ENCODE data around the gene RNF166. TPM values are rescaled to one million over a fixed set of nuclear protein-coding genes. Genes with fewer than 3 reads are reported as not detected.

Gene RNF166
- total RNA-seq, 4 donors from 2014 or later = 23.3 to 33.5 (median 27.5) TPM

DNA sequence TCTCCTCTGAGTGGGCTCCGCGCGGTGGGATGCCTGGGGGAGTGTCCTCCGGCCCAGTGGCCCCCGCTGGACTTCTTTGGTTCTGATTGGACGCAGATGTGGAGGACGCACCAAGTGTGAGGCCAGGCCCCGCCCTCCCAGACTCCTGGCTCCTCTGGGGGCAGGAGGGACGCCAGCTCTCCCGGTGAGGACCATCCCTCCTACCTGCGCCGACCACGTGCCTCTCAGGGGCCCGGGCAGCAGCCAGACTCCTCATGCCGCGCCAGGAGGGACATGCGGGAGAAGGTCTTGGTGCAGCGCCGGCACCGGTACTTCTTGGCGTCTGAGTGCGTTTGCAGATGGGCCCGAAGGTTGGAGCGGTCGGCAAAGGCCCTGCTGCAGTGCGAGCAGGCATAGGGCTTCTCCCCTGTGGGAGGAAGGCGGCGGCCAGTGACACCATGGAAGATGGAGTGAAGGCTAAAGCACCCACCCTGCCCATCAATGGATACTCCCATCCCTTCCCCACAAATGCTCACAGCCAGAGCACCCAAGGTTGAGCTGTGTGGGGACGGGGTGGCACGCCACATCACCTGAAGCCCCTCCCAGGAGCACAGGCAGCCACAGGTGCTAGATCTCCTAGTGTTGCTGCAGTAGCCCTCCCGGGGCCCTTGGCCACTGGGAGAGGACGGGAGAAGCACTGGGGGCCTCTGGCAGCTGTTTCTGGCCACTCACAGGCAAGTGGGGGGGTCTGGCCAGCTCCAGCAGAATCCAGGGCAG lies 27.8 kb downstream of the RNF166 start:
- peaks cover 11 to 15% (median 13%) of the 10 kb centered on the region in 4 donors for H3K4me1 ChIP-seq
- H3K27ac ChIP-seq (replicated peaks in 1 of 4) = no peak overlapping the region
- H3K4me3 ChIP-seq = no peak overlapping the region
- no peak for TF ChIP-seq POLR2A (IDR thresholded peaks at IDR 0.05; ENCODE audit: low read depth)
- no peak for TF ChIP-seq POLR2AphosphoS5 (IDR thresholded peaks at IDR 0.05)
- TF ChIP-seq, protein P1, sequence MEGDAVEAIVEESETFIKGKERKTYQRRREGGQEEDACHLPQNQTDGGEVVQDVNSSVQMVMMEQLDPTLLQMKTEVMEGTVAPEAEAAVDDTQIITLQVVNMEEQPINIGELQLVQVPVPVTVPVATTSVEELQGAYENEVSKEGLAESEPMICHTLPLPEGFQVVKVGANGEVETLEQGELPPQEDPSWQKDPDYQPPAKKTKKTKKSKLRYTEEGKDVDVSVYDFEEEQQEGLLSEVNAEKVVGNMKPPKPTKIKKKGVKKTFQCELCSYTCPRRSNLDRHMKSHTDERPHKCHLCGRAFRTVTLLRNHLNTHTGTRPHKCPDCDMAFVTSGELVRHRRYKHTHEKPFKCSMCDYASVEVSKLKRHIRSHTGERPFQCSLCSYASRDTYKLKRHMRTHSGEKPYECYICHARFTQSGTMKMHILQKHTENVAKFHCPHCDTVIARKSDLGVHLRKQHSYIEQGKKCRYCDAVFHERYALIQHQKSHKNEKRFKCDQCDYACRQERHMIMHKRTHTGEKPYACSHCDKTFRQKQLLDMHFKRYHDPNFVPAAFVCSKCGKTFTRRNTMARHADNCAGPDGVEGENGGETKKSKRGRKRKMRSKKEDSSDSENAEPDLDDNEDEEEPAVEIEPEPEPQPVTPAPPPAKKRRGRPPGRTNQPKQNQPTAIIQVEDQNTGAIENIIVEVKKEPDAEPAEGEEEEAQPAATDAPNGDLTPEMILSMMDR (IDR thresholded peaks at IDR 0.05) = no peak
- TF ChIP-seq EP300 (IDR thresholded peaks at IDR 0.05) = no peak
- peaks cover 0 to 50% (median 23%) of the 10 kb centered on the region in 4 donors for H3K27me3 ChIP-seq
- DNase-seq (ENCODE audit: extremely low spot score) = no peak
- WGBS = 47% methylated on average over 10 of the region's 32 CpGs
- no peaks in the 10 kb centered on the region for H3K9me3 ChIP-seq
- intact Hi-C loops (cut with DNase I) = no loop called here
- H3K36me3 ChIP-seq = peaks cover 0 to 8% (median 3%) of the 10 kb centered on the region in 4 donors

DNA sequence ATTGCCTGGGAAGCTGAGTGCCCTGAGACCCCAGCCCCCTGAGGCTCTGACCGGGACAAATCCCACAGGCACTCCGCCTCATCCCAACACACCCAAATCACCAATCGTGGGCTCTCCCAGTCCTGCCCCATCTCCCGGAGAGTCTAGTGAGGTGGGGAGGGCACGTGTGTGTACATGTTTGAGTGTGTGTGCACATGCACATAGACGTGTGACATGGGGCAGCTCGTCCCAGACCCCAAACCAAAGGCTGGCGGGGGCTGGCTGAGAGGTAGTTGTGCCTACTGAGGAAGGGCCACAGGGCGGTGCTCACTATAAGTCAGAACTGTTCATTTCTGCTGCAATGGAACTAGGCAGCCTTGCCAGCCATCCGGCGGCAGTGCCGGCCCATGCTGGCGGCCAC lies 28.5 kb downstream of the RNF166 start:
- no peak overlapping the region for H3K4me3 ChIP-seq
- peaks cover 0 to 44% (median 23%) of the 10 kb centered on the region in 4 donors for H3K27me3 ChIP-seq
- TF ChIP-seq POLR2AphosphoS5 (IDR thresholded peaks at IDR 0.05) = no peak
- TF ChIP-seq POLR2A (IDR thresholded peaks at IDR 0.05; ENCODE audit: low read depth) = no peak
- TF ChIP-seq, protein P1 (IDR thresholded peaks at IDR 0.05) = no peak
- no peak for TF ChIP-seq EP300 (IDR thresholded peaks at IDR 0.05)
- intact Hi-C loops (cut with DNase I) = no loop called here
- no peaks in the 10 kb centered on the region for H3K9me3 ChIP-seq
- no peak for DNase-seq (ENCODE audit: extremely low spot score)
- H3K36me3 ChIP-seq = peaks cover 0 to 8% (median 3%) of the 10 kb centered on the region in 4 donors
- no peak overlapping the region for H3K27ac ChIP-seq (replicated peaks in 1 of 4)
- peaks cover 11 to 20% (median 13%) of the 10 kb centered on the region in 4 donors for H3K4me1 ChIP-seq
- 57% methylated on average over 9 of the region's 13 CpGs for WGBS

DNA sequence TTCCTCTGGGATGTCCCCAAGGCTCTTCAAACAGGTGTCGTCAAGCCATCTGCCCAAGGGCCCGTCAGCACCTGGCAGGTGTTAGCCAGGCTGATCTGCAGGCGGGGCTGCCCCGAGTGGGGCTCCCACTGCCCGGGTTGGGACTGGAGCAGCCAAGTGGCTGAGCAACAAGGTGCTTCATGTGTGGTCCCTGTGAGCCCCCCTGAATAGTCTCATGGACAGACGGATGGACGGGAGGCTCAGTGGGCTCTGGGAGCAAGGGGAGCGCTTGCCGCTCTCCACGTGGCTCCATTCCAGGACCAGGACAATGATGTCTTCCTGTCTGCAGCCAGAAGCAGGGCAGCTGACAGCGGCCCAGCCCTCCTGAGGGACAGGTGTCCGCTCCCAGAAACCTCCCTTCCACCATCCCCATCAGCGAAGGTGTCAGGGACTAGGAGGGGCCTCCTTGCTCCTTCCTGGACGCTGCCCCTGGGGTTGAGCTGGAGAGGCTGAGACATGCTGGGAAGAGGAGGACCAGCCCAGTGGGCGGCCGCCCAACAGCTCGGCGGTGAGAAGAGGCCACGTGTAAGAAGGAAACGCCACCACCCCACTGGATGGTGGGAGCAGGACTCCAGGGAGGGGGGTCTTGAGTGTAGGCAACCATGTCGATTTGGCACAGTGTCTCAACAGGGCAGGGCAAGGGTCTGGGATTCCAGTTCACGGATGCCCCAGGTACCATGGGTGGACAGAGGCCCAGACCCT lies 29.5 kb downstream of the RNF166 start:
- peaks cover 0 to 36% (median 19%) of the 10 kb centered on the region in 4 donors for H3K27me3 ChIP-seq
- intact Hi-C loops (cut with DNase I) = no loop called here
- peaks cover 6 to 26% (median 10%) of the 10 kb centered on the region in 4 donors for H3K4me1 ChIP-seq
- H3K36me3 ChIP-seq = peaks cover 0 to 8% (median 3%) of the 10 kb centered on the region in 4 donors
- H3K9me3 ChIP-seq = no peaks in the 10 kb centered on the region
- 81% methylated on average over 15 of the region's 22 CpGs for WGBS
- no peak for DNase-seq (ENCODE audit: extremely low spot score)
- H3K27ac ChIP-seq (replicated peaks in 1 of 4) = no peak overlapping the region
- no peak overlapping the region for H3K4me3 ChIP-seq
- TF ChIP-seq POLR2A (IDR thresholded peaks at IDR 0.05; ENCODE audit: low read depth) = no peak

DNA sequence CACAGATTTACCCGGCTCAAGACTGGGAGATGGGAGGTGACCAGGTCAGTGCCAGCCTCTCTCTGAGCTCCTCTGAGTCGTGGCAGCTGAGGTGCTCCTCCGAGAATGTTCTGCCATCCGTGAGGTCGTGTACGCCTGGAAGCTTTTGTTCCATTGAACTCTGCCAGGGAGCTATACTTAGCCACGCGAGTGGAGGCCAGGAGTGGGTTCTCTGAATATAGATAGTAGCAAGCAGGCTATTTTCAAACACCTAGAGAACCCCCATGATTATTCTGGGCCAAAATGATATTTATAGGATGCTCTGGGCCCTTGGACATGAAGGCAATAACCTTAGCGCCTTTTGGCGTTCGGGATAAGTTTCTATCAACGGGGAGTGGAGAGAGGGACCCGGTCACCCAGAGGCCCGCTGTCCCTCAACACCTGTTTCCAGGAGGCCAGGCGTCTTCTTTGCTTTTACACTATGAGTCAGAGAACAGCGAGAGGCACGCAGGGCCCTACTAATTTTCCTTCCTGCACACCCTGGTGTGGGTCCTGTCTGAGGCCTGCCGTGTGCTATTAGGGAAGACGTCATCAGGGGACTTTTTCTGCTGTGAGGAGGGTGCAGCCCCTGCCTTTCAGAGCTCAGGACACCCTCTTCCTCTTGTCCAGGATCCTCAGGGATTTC lies 32.4 kb downstream of the RNF166 start:
- WGBS = 94% methylated on average over 19 of the region's 19 CpGs
- Histone ChIP-seq H3K4me3 (no peak overlapping the region), H3K36me3 (peaks cover 0 to 8% (median 3%) of the 10 kb centered on the region in 4 donors), H3K27ac (replicated peaks in 1 of 4) (no peak overlapping the region), H3K4me1 (peaks cover 0 to 26% (median 6%) of the 10 kb centered on the region in 4 donors), H3K9me3 (no peaks in the 10 kb centered on the region), H3K27me3 (peaks cover 0 to 13% (median 9%) of the 10 kb centered on the region in 4 donors)
- no peak for TF ChIP-seq POLR2AphosphoS5 (IDR thresholded peaks at IDR 0.05)
- no peak for TF ChIP-seq POLR2A (IDR thresholded peaks at IDR 0.05; ENCODE audit: low read depth)
- no peak for TF ChIP-seq EP300 (IDR thresholded peaks at IDR 0.05)
- TF ChIP-seq, protein P1 (IDR thresholded peaks at IDR 0.05) = no peak
- no peak for DNase-seq (ENCODE audit: extremely low spot score)
- intact Hi-C loops (cut with DNase I) = no loop called here

All from esophagus muscularis mucosa (tissue), 4 donors.